Transverse colon (tissue), 4 donors: Measurements from ENCODE around the gene LDHAL6B.

Source experiments
- POLR2AphosphoS5 ChIP-seq, 3 donors: sonication (generic); formaldehyde crosslinking; IDR thresholded peaks; one replicate each; pipeline ENCODE4 v1.6.1; 2016; ENCODE audit warnings: antibody characterized with exemption in 3 of 3
- TF ChIP-seq, protein P1 (sequence below), 5 experiments: fragments of 200-600 bp in 3 of 5; fragments of 450-650 bp in 2 of 5; sonication (generic) in 3 of 5; IDR thresholded peaks; 1 replicate in 2 of 5; 2 replicates in 3 of 5; pipeline ENCODE4 v1.5.1; 2016 to 2017; ENCODE audit warnings: antibody characterized with exemption in 5 of 5, inconsistent platforms in 3 of 5, mild to moderate bottlenecking in 2 of 5, moderate library complexity in 1 of 5

DNA sequence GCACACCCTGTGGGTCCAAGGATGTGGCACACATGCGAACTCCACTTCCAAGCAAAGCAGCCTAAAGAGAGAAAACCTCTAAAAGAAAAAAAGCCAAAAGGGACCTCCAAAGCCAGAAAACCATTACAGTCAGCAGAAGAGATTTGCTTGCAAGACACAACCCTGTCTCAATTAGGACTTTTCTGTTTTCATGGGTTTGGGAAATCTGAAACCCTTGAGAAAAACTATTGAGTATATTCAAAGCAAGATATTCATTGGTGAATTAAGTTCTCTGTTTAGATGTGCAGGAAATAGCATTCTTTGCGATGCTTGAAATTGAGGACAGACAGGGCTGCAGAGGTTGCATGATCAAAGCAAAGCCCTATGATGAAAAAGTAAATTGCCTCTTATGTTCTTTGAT, 10.2 kb upstream of the LDHAL6B start:
- TF ChIP-seq, protein P1, sequence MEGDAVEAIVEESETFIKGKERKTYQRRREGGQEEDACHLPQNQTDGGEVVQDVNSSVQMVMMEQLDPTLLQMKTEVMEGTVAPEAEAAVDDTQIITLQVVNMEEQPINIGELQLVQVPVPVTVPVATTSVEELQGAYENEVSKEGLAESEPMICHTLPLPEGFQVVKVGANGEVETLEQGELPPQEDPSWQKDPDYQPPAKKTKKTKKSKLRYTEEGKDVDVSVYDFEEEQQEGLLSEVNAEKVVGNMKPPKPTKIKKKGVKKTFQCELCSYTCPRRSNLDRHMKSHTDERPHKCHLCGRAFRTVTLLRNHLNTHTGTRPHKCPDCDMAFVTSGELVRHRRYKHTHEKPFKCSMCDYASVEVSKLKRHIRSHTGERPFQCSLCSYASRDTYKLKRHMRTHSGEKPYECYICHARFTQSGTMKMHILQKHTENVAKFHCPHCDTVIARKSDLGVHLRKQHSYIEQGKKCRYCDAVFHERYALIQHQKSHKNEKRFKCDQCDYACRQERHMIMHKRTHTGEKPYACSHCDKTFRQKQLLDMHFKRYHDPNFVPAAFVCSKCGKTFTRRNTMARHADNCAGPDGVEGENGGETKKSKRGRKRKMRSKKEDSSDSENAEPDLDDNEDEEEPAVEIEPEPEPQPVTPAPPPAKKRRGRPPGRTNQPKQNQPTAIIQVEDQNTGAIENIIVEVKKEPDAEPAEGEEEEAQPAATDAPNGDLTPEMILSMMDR (IDR thresholded peaks at IDR 0.05), result no peak
- no peak for TF ChIP-seq POLR2AphosphoS5 (IDR thresholded peaks at IDR 0.05)
